WTC11 (cell line): ENCODE data around the gene BTBD19. TPM values are rescaled to one million over a fixed set of nuclear protein-coding genes. Genes with fewer than 3 reads are reported as not detected.

Experiments used
- ARID4B ChIP-seq: sonication (generic); formaldehyde crosslinking; IDR thresholded peaks from 2 replicates; pipeline ENCODE4 v1.8.0; 2023; ENCODE audit warnings: missing genetic modification reagents, mild to moderate bottlenecking, borderline replicate concordance
- CTCF ChIP-seq: fragments of 200-600 bp; IDR thresholded peaks from 2 replicates; pipeline ENCODE4 v1.8.0; 2022; ENCODE audit warnings: antibody characterized with exemption
- E2F1 ChIP-seq: sonication (generic); formaldehyde crosslinking; IDR thresholded peaks from 2 replicates; pipeline ENCODE4 v1.8.0; 2022; ENCODE audit warnings: mild to moderate bottlenecking, missing genetic modification reagents
- FOXP1 ChIP-seq: sonication (generic); formaldehyde crosslinking; IDR thresholded peaks from 2 replicates; pipeline ENCODE4 v1.8.0; 2022; ENCODE audit warnings: missing genetic modification reagents, mild to moderate bottlenecking, moderate library complexity, borderline replicate concordance
- NR2C2 ChIP-seq: sonication (generic); formaldehyde crosslinking; IDR thresholded peaks from 2 replicates; pipeline ENCODE4 v1.8.0; 2022; ENCODE audit warnings: mild to moderate bottlenecking, missing genetic modification reagents
- PREB ChIP-seq: sonication (generic); formaldehyde crosslinking; IDR thresholded peaks from 2 replicates; pipeline ENCODE4 v1.8.1; 2022; ENCODE audit warnings: mild to moderate bottlenecking, missing genetic modification reagents, moderate library complexity, borderline replicate concordance
- ZMAT4 ChIP-seq: fragments of 250-450 bp; sonication (Bioruptor Pico); IDR thresholded peaks from 2 replicates; pipeline ENCODE4 v1.9.0; 2021; ENCODE audit warnings: mild to moderate bottlenecking
- ZNF121 ChIP-seq: sonication (generic); formaldehyde crosslinking; IDR thresholded peaks from 2 replicates; pipeline ENCODE4 v1.8.0; 2023; ENCODE audit warnings: missing genetic modification reagents
- ZNF512 ChIP-seq: sonication (generic); formaldehyde crosslinking; IDR thresholded peaks from 2 replicates; pipeline ENCODE4 v1.8.1; 2022; ENCODE audit warnings: missing genetic modification reagents, borderline replicate concordance
- total RNA-seq: library from RNA; stranded (reverse); gene quantifications from 3 replicates; pipeline ENCODE4 v1.2.3, GENCODE V29; 2021
- TF ChIP-seq, protein P1 (sequence below): sonication (generic); formaldehyde crosslinking; IDR thresholded peaks from 2 replicates; pipeline ENCODE4 v1.8.0; 2022; ENCODE audit warnings: missing genetic modification reagents
- TF ChIP-seq, protein P2 (sequence below): fragments of 250-450 bp; sonication (Bioruptor Pico); IDR thresholded peaks from 2 replicates; pipeline ENCODE4 v1.9.0; 2021; ENCODE audit warnings: mild to moderate bottlenecking

Gene BTBD19
- total RNA-seq, 1 experiment from 2014 or later: 1.7 TPM

- TF ChIP-seq ARID4B (CRISPR knock-in tag): no peak
- TF ChIP-seq, protein P1, sequence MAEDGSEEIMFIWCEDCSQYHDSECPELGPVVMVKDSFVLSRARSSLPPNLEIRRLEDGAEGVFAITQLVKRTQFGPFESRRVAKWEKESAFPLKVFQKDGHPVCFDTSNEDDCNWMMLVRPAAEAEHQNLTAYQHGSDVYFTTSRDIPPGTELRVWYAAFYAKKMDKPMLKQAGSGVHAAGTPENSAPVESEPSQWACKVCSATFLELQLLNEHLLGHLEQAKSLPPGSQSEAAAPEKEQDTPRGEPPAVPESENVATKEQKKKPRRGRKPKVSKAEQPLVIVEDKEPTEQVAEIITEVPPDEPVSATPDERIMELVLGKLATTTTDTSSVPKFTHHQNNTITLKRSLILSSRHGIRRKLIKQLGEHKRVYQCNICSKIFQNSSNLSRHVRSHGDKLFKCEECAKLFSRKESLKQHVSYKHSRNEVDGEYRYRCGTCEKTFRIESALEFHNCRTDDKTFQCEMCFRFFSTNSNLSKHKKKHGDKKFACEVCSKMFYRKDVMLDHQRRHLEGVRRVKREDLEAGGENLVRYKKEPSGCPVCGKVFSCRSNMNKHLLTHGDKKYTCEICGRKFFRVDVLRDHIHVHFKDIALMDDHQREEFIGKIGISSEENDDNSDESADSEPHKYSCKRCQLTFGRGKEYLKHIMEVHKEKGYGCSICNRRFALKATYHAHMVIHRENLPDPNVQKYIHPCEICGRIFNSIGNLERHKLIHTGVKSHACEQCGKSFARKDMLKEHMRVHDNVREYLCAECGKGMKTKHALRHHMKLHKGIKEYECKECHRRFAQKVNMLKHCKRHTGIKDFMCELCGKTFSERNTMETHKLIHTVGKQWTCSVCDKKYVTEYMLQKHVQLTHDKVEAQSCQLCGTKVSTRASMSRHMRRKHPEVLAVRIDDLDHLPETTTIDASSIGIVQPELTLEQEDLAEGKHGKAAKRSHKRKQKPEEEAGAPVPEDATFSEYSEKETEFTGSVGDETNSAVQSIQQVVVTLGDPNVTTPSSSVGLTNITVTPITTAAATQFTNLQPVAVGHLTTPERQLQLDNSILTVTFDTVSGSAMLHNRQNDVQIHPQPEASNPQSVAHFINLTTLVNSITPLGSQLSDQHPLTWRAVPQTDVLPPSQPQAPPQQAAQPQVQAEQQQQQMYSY (CRISPR knock-in tag): no peak
- no peak for TF ChIP-seq E2F1
- TF ChIP-seq ZNF121: no peak
- no peak for TF ChIP-seq ZNF512
- TF ChIP-seq PREB (CRISPR knock-in tag): no peak
- no peak for TF ChIP-seq CTCF
- no peak for TF ChIP-seq ZMAT4 (CRISPR knock-in tag)
- TF ChIP-seq FOXP1 (CRISPR knock-in tag): no peak
- TF ChIP-seq NR2C2: no peak
- TF ChIP-seq, protein P2, sequence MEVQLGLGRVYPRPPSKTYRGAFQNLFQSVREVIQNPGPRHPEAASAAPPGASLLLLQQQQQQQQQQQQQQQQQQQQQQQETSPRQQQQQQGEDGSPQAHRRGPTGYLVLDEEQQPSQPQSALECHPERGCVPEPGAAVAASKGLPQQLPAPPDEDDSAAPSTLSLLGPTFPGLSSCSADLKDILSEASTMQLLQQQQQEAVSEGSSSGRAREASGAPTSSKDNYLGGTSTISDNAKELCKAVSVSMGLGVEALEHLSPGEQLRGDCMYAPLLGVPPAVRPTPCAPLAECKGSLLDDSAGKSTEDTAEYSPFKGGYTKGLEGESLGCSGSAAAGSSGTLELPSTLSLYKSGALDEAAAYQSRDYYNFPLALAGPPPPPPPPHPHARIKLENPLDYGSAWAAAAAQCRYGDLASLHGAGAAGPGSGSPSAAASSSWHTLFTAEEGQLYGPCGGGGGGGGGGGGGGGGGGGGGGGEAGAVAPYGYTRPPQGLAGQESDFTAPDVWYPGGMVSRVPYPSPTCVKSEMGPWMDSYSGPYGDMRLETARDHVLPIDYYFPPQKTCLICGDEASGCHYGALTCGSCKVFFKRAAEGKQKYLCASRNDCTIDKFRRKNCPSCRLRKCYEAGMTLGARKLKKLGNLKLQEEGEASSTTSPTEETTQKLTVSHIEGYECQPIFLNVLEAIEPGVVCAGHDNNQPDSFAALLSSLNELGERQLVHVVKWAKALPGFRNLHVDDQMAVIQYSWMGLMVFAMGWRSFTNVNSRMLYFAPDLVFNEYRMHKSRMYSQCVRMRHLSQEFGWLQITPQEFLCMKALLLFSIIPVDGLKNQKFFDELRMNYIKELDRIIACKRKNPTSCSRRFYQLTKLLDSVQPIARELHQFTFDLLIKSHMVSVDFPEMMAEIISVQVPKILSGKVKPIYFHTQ (CRISPR knock-in tag): no peak
- TF ChIP-seq, all 79 proteins: peak for 0
These were observed 1.5 kb upstream of the BTBD19 start, which contains the start of gene DYNLT4 (continued) for GRCh38 chr1:44806704-44807363.
